NCI-H510A (cell line): ENCODE results near the gene RIT1.

Source experiments
- DNase-seq: peaks from one replicate; lab custom pipeline; 2025; lab: John Stamatoyannopoulos, UW

The RIT1 gene

DNA sequence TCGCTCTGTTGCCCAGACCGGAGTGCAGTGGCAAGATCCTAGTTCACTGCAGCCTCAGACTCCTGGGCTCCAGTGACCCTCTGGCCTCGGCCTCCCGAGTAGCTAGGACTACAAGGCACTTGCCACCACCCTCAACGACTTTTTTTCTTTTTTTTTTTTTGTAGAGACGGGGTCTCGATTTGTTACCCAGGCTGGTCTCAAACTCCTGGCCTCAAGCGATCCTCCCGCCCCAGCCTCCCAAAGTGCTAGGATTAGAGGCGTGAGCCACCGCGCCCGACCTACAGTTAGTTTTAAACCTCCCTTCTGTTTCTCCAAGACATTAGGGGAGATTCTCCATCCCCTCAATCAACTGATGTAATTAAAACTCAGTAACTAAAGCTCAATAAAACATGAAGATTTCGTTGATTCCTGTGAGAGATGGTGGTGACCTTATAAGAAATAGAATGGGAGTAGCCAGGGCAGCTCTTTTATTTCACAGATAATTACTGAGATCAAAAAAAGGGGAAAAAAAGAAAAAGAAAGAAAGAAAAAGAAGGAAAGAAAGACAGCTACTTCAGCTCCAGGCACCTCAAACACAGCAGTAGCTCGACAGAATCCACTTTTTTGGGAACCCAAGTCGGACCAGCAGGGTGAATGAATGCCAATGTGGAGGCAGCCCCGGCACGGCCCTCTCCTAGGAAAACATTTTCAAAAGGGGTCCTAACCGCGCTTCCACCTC, 54.7 kb downstream of the RIT1 start:
- no peak for DNase-seq

DNA sequence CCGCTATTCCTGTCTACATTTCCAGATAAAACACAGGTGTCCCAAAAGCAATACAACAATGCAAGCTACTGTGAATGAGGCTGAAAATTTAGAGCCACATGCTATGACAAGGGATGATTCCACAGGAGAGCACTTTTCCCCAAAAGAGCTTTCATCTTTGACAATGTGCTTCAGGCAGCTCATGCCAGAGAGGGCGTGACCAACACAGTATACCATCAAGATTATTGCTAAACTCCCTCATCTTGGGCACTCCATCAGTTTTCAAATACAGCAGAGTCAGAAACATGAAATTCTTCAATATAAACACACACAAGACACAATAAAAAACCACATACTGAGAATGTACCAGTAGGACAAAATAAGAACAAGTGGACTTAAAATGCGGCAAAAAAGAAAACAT, 60.8 kb downstream of the RIT1 start:
- DNase-seq: no peak

DNA sequence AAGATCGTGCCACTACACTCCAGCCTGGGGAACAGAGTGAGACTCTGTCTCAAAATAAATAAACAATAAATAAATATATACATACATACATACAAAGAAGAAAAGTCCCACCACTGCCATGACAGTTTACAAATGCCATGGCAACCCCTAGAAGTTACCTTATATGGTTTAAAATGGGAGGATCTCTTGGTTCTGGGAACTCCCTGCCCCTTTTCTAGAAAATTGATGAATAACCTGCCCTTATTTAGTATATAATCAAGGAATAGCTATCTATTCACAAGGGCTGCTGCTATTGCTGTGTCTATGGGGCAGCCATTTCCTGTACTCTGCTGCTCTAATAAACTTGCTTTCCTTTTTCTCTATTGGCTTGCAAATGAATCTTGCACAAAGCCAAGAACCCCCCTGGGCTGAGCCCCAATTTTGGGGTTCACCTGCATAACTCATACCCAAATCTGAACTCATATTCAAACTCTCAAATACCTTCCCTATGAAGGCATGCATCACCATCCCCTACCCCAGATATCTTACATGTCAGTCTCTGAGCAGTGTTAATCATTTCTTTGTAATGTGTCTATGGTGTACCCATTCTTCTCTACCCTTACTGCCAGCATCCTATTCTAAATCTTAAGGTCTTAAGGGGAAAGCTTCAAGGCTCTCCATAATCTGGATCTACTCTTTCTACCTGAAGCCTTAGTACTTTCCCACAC, 63.2 kb downstream of the RIT1 start:
- no peak for DNase-seq
